ENCODE results near the gene SPATA24. TPM values are rescaled to one million over a fixed set of nuclear protein-coding genes. Genes with fewer than 3 reads are reported as not detected.

The SPATA24 gene
- total and polyA plus RNA-seq, 2 of the 13 experiments (the other 11 are each of a cell fraction or from before 2014, with no cell fraction given) = 6.0 to 11.1 TPM

DNA sequence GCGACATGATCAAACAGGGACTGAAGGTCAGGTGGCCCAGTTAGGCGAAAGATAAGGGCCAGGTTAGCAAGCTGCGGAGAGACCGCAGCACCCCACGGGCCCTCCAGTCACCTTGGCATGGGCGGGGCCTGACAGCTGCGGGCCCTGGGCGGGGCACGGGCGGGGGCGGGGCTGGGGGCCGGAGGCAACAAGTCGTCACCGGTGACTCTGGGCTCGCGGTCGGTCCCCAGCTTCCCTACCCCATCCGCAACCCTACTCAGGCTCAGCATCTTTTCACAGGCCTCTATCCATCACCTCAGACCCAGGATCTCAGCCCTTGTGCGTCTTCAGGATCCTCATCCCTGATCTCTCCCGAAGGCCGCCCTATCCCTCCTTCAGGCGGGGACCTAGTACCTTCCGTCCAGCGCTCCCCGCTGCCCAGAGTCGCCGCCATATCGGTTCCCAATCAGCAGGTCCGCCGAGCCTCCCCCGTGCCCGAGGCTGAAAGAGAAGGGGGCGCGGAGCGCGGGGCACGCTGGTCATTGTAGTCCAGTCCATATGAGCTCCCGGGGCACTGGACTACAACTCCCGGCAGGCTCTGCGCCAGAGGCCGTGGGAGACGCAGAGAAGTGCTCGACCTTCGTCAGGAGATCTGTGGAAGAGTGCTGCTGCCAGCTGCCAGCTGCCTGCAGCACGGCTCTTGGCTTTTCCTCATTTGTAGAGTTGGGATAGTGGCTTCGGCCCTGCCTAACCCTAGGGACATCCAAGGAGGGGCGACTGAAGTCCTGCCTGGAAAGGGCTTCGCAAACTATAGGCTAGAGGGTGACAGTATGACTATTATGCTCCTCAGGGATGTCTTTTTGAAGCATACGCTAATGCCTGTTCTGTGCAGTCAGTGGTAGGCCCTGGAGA, 35.4 kb upstream of the SPATA24 start, which contains the start of gene DNAJC18 (continued):
- TF ChIP-seq, protein P1, sequence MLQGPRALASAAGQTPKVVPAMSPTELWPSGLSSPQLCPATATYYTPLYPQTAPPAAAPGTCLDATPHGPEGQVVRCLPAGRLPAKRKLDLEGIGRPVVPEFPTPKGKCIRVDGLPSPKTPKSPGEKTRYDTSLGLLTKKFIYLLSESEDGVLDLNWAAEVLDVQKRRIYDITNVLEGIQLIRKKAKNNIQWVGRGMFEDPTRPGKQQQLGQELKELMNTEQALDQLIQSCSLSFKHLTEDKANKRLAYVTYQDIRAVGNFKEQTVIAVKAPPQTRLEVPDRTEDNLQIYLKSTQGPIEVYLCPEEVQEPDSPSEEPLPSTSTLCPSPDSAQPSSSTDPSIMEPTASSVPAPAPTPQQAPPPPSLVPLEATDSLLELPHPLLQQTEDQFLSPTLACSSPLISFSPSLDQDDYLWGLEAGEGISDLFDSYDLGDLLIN (CRISPR knock-in tag; IDR thresholded peaks at IDR 0.05; ENCODE audit: borderline replicate concordance) = no peak
- TF ChIP-seq ZNF432 (CRISPR knock-in tag; IDR thresholded peaks at IDR 0.05; ENCODE audit: borderline replicate concordance) (no peak), HNRNPL (IDR thresholded peaks at IDR 0.05; ENCODE audit: low read depth, low read length) (no peak), FIP1L1 (IDR thresholded peaks at IDR 0.05; ENCODE audit: borderline replicate concordance, insufficient read depth, low read depth, low read length) (no peak), KAT2B (IDR thresholded peaks at IDR 0.05; ENCODE audit: borderline replicate concordance, low read depth, low read length) (no peak), TARDBP (CRISPR knock-in tag; IDR thresholded peaks at IDR 0.05) (peak; percentile 61; the same call in 1 of the 2 replicates), ZNF850 (CRISPR knock-in tag; conservative IDR thresholded peaks at IDR 0.05) (no peak), ZNF496 (CRISPR knock-in tag; IDR thresholded peaks at IDR 0.05; ENCODE audit: insufficient replicate concordance) (no peak), ZNF781 (CRISPR knock-in tag; IDR thresholded peaks at IDR 0.05; ENCODE audit: borderline replicate concordance, not compliant biosample characterization) (no peak)
- TF ChIP-seq, protein P2, sequence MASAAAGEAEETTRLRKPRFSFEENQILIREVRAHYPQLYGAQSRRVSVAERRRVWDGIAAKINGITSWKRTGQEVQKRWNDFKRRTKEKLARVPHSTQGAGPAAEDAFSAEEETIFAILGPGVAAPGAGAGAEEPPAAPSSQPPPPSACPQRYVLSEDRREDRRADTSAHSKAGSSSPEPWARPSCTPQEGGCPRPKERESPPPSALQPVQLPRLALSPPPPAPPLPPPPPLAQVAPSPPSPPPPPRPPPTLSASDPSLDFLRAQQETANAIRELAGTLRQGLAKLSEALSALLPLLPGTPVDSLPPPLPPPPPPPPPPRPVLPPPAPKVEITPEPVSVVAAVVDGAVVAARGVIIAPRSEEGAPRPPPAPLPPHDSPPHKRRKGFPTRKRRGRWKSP (CRISPR knock-in tag; IDR thresholded peaks at IDR 0.05) = no peak
- TF ChIP-seq, protein P3, sequence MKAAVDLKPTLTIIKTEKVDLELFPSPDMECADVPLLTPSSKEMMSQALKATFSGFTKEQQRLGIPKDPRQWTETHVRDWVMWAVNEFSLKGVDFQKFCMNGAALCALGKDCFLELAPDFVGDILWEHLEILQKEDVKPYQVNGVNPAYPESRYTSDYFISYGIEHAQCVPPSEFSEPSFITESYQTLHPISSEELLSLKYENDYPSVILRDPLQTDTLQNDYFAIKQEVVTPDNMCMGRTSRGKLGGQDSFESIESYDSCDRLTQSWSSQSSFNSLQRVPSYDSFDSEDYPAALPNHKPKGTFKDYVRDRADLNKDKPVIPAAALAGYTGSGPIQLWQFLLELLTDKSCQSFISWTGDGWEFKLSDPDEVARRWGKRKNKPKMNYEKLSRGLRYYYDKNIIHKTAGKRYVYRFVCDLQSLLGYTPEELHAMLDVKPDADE (CRISPR knock-in tag; IDR thresholded peaks at IDR 0.05) = no peak
- TF ChIP-seq, protein P4, sequence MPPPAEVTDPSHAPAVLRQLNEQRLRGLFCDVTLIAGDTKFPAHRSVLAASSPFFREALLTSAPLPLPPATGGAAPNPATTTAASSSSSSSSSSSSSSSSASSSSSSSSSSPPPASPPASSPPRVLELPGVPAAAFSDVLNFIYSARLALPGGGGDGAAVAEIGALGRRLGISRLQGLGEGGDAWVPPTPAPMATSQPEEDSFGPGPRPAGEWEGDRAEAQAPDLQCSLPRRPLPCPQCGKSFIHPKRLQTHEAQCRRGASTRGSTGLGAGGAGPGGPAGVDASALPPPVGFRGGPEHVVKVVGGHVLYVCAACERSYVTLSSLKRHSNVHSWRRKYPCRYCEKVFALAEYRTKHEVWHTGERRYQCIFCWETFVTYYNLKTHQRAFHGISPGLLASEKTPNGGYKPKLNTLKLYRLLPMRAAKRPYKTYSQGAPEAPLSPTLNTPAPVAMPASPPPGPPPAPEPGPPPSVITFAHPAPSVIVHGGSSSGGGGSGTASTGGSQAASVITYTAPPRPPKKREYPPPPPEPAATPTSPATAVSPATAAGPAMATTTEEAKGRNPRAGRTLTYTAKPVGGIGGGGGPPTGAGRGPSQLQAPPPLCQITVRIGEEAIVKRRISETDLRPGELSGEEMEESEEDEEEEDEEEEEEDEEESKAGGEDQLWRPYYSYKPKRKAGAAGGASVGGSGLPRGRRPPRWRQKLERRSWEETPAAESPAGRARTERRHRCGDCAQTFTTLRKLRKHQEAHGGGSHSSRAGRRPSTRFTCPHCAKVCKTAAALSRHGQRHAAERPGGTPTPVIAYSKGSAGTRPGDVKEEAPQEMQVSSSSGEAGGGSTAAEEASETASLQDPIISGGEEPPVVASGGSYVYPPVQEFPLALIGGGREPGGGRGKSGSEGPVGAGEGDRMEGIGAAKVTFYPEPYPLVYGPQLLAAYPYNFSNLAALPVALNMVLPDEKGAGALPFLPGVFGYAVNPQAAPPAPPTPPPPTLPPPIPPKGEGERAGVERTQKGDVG (CRISPR knock-in tag; IDR thresholded peaks at IDR 0.05; ENCODE audit: borderline replicate concordance) = no peak
- TF ChIP-seq, protein P5, sequence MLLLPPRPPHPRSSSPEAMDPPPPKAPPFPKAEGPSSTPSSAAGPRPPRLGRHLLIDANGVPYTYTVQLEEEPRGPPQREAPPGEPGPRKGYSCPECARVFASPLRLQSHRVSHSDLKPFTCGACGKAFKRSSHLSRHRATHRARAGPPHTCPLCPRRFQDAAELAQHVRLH (CRISPR knock-in tag; IDR thresholded peaks at IDR 0.05; ENCODE audit: borderline replicate concordance, low read depth) = peak; percentile 79; the same call in 1 of the 2 replicates
- TF ChIP-seq, protein P6, sequence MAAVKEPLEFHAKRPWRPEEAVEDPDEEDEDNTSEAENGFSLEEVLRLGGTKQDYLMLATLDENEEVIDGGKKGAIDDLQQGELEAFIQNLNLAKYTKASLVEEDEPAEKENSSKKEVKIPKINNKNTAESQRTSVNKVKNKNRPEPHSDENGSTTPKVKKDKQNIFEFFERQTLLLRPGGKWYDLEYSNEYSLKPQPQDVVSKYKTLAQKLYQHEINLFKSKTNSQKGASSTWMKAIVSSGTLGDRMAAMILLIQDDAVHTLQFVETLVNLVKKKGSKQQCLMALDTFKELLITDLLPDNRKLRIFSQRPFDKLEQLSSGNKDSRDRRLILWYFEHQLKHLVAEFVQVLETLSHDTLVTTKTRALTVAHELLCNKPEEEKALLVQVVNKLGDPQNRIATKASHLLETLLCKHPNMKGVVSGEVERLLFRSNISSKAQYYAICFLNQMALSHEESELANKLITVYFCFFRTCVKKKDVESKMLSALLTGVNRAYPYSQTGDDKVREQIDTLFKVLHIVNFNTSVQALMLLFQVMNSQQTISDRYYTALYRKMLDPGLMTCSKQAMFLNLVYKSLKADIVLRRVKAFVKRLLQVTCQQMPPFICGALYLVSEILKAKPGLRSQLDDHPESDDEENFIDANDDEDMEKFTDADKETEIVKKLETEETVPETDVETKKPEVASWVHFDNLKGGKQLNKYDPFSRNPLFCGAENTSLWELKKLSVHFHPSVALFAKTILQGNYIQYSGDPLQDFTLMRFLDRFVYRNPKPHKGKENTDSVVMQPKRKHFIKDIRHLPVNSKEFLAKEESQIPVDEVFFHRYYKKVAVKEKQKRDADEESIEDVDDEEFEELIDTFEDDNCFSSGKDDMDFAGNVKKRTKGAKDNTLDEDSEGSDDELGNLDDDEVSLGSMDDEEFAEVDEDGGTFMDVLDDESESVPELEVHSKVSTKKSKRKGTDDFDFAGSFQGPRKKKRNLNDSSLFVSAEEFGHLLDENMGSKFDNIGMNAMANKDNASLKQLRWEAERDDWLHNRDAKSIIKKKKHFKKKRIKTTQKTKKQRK (IDR thresholded peaks at IDR 0.05; ENCODE audit: low read length) = no peak
- TF ChIP-seq, protein P7, sequence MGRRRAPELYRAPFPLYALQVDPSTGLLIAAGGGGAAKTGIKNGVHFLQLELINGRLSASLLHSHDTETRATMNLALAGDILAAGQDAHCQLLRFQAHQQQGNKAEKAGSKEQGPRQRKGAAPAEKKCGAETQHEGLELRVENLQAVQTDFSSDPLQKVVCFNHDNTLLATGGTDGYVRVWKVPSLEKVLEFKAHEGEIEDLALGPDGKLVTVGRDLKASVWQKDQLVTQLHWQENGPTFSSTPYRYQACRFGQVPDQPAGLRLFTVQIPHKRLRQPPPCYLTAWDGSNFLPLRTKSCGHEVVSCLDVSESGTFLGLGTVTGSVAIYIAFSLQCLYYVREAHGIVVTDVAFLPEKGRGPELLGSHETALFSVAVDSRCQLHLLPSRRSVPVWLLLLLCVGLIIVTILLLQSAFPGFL (CRISPR knock-in tag; IDR thresholded peaks at IDR 0.05) = no peak

All from HepG2 (cell line).